HG02798 (cell line): ENCODE measurements around the gene LCT.
"Not testable (repeated sequence)": the region's sequence is repeated elsewhere in the genome, so short reads cannot be mapped to it uniquely, and the experiment has no call there.

Experiments
- ATAC-seq: cut with Tn5 transposase; IDR thresholded peaks from one replicate; pipeline ENCODE4 v1.9.1; 2021; ENCODE audit warnings: mild to moderate bottlenecking; ENCODE audit not compliant: unreplicated experiment, poor library complexity

Gene LCT

DNA sequence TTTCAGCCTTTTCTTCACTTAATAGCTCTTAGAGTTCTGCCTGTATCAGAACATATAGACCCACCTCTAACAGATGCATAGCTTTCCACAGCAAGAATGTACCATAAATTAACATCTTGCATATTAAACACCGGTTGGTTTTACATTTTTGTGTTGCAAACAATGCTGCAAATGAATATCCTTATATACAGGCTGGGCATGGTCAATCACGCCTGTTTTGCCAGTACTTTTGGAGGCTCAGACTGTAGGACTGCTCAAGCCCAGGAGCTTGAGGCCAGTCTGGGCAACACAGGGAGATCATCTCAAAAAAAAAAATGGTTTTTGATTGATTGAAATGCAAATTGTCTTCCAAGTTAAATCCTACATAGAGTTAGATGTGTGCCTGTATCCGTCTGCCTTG is 1.5 kb upstream of the LCT start:
- ATAC-seq = no peak

DNA sequence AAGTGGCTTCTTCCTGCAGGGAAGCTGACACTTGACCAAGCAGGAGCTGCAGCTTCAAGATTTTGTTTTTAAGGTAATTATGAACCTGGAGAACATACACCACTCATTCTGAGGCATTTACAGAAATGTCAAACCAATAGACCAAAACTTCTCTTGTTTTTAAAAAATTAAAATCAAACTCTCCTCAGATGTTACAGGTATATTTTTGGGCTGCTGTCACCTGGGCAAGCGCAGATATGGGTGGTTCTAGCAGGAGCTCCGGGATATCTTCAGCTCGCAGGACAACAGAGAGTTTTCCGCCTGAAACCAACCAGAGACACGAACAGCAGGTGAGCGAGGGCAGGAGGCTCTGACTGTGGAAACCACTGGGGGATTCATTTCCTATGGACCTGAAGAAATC is 4.1 kb downstream of the LCT start:
- no peak for ATAC-seq

DNA sequence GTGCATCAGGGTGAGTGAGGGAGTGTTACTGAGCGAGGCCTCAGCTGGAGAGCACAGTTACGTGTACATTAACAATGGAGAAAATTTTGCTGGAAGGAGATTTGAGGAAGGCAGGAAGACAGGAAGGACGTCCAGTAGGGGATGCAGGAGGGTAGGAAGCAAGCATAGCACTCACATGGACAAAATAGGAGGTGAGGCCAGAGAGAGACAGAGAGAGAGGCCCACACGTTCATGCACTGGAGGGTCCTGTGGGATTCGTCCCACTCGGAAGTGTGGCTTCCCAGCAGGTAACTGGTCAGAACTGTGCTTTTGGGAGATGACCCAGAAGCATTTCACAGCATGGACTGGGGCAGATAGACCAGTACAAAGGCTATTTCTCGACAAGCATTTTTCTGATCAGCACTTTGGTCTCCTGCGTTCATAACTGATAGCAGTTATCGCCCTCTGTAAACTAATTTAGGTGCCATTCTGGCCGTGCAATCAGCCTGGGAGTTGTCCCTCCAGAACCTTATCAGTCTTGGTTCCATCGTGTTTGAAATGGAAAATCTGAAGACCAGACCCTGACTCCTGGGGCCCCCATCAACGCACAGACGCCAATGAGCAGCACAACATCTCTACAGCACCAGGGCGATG is 5.7 kb downstream of the LCT start:
- no peak for ATAC-seq

DNA sequence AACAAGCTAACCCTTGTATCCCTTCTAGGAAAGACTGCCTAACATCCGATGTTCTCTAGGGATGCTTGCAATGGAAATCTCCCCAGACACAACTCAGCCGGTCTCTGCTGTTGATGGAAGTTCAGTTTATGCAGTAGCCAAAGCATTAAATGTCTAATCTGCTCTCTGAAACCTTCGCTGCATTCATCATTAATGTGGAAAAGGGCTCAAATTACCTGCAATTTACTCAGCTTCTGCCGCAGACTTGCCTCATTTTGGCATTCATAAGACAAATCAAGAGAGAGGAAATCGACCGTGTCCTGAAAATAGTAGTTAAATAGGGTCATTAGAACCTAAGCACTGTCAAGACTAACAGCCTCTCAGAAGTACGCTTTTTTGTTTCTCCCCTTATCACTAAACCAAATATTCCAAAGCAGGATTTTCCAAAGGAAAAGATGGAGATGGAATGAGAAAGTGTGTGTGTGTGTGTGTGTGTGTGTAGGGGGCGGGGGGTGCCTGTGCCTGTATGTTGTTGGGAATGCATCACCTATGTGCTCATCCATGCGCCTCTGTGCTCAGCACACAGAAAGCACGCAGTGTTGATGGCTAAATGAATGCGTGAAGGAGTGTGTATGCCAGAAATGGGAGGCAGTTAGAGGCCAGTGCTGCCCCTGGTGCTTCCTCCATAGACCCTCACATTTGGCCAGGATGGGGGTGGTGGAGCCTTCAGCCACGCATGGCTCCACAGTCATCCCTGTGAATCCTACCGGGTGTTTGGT is 7.4 kb downstream of the LCT start:
- no peak for ATAC-seq

DNA sequence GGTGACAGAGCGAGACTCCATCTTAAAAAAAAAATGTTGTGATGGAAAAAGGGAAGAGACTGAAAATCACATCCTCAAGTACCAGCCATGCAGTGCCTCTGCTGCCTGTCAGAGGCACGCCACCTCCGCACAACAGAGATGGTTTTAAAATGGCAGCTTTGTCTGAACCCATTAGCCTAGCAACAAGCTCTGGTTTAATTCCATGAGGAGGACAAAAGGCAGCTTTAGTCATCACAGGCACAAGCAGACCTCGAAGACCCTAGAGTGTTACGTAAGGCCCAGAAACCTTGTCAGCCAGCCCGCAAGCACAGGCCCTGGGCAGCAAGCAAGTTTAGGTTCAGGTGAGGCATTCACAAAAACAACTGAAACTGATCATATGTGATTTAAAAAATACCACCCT is 10.4 kb downstream of the LCT start:
- no peak for ATAC-seq

DNA sequence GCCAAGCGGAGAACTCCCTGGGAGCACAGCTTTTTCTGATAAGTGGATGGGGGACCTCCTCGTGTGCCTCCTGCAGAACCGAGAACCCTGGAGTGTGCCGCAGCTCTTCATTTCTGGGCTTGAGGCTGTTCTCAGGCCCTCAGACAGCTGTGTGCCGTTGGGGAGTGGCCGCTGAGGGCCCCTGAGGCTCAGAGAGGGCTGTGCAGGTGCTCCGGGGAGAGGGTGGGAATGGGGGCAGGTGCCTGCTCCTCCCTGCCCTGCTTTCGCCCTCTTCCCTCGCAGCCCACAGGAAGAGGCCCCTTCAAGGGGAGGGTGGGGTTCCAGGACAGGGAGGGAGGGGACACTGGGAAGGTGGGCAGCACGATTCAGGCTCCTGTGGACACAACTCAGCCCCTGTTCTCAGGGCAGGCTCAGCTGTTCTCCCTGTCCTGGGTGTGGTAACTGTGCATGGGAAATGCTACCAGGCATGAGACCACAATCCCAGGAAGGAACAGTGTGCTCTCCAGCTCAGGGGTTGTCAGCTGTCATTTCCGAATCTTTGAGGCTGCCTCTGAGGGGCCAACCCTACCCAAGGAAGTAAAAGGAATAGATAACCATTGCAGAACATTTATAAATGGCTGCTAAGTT is 11.3 kb downstream of the LCT start:
- no peak for ATAC-seq

DNA sequence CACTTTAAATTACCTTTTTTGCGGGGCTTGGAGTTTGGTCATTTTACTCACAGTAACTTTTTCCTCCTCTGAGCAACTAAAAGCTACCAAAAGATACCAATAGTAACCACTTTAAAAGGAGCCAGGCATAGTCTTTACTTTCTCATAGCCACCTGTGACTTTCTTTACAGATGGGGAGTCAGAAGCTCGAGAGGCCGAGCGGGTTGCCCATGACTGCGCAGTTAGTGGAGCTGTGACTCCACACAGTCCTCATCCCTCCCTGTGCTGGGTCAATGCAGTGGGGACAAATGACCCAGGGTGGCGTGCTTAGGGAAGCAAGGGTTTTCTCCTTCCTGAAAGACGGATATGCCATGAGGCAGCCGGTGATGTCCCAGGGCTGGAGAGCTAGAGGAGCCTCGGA is 11.9 kb downstream of the LCT start:
- no peak for ATAC-seq

DNA sequence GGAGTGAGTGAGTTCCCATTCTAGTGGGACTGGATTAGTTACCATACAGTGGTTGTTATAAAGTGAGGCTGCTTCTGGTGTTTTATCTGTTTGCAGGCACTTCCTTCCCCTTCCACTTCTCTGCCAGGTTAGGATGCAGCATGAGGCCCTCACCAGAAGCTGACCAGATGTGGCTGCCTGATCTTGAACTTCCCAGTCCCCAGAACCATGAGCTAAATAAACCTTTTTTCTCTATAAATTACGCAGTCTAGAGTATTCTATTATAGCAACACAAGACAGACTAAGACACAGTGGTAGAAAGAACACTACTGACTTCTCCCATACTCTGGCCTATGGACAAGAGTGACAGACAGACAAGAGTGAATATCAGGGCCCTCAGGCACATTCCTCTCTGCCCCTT is 14.1 kb downstream of the LCT start:
- no peak for ATAC-seq

DNA sequence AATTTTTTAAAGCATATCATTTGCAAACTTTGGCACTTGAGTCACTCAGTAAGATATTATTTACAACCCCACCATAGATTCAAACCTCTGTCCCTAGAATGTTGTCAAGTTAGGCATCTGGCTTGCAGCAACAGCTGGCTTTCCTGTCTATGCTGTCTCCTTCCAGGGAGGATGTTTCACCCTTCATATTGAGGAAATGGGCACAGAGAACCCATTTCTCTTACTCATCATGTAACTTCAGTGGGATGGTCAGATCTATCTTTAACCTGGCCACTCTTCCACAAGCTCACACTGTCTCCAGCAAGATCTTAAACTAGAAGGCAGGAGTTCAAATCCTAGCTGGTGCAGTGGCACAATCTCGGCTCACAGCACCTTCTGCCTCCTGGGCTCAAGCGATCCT is 15.8 kb downstream of the LCT start:
- ATAC-seq = no peak

DNA sequence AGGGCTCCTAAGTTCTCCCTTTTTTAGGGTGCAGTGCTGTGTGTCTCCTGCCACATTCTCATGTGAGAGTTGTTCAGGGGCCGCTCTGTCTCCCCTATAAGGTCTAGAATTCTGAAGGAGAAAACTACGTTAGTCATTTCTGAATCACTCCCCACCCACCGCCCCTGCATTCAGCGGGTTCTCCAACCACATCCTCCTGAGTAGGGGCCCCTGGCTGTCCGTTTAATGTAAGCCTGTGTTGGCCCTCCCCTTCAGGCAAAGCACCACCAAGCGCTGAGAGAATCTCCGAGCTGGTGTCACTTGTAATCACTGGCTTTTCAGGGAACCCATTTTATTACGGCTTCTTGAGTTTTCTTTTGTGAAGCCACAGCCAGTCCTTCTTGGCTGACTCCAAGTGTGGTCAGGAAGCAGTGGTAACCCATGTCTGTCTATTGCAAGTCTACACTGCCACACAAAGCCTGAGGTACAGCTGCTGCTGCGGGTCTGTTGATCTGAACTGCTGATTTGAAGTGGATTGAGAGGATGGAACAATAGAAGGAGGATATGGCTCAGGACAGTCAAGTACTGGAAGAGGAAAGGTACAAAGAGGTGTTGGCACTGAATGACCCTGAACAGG is 16.9 kb downstream of the LCT start:
- ATAC-seq = peak; percentile 79

DNA sequence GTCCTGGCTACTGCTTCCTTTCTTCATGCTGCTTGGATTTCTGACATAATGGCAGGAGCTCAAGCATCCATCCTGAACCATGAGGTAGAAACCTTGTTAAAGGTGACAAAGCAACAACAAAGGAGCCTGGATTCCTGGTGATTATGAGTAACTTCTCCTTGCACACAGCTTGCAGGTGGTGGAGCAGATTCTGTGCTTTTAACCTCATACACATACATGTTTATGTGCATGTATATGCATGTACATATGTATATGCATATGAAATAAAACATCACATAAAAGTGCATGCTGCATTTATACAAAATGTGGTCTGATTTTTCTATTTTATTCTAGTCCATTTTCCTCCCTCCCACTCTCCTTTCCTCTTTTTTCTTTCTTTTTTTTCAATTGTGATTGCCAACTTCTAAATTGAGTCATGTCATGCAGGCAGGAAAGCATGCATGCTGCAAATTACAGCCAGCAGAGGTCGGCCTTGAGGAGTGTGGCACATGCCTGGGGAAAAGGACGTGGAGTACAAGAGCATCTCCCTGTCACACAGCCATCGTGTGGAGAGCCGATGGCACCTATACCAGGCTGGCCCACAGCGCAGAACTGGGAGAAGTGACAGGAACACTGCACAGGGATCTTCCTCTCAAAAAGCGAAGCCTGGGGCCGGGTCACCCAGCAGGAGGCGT is 17.9 kb downstream of the LCT start:
- no peak for ATAC-seq

DNA sequence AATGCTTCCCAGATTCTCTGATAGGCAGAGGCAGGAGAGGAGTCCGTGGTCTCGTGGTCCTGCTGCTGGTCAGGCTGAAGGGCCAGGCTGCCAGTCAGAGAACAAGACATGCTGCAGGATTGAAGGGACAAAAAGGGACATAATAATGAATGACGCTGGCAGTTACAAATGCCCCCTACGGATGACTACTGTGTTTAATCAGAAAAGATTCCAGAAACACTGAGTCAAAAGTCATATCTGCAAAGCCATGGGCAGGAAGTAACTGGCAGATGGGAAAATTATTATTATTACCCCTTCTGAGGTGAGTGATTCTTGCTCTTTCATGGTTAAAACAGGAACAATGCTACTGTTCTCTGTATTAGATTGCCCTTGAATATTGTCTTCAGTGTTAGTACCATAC is 19.0 kb downstream of the LCT start:
- ATAC-seq = no peak

DNA sequence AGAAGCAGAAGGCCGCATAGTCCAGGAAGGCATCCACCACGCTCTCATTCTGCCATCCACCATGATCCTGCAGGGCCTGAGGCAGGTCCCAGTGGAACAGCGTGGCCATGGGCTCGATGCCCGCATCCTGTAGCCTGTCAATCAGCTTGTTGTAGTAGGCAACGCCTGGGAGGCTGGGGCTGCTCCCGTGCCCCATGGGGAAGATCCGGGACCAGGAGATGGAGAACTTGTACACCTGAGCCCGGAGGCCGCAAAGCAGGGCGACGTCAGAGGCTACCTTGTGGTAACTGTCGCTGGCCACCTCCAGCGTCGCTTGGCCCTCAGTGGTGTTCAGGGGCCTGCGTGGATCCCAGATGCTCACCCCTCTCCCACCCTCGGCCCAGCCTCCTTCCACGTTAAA is 19.5 kb downstream of the LCT start:
- no peak for ATAC-seq

DNA sequence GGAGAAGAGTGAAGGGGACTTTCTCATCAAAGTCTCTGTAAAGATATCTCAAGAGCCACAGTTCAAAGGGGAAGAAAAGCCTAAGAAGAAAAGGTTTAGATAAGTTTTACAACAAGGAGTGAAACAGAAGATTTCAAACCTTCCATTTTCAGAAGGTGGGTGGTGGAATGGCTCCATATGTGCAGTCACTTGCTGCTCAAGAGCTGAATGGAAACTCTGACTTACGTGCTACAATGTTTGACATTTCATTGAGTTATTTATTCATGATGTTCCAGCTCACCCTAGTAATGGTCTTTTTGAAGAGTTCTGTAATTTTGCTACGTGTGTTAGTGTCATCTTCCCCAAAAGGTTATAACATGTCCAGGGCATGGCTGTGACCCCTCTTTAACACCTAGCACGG is 21.7 kb downstream of the LCT start:
- ATAC-seq = no peak

DNA sequence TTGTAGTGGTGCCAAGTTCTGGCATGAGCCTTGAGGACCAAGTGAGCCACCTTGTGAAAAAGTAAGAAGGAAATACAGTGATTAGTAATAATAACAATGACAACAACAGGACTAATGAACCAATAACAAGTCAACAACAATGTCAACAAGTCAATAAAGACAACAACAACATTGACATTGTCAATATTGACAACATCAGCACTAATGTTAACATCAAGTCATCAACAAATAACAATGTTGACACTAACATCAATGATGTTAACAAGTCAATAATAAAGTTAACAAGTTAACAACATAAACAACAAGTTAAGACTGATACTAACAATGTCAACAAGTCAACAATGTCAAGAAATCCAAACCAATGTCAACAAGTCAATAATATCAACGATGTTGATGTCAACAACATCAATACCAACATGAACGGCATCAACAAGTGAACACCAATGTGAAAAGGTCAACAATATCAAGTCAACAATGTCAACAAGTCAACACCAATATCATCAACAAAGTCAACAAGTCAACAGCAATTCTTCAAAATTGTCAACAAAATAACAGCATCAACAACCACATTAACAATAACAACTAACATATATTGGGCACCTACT is 24.0 kb downstream of the LCT start:
- no peak for ATAC-seq

DNA sequence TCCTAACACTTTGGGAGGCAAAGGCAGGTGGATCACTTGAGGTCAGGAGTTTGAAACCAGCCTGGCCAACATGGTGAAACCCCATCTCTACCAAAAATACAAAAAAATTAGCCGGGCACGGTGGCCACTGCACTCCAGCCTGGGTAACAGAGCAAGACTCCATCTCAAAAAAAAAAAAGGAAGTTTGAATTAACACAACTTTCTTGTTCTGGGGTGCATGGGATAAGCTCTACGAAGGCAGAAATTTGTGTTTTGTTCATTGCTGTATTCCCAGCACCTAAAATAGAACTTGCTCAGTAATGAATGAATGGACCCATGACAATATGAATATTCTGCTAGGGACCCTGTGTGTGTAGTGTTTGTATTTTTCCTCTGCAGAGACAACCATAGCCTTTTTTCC is 29.1 kb downstream of the LCT start:
- ATAC-seq = not testable (repeated sequence)

DNA sequence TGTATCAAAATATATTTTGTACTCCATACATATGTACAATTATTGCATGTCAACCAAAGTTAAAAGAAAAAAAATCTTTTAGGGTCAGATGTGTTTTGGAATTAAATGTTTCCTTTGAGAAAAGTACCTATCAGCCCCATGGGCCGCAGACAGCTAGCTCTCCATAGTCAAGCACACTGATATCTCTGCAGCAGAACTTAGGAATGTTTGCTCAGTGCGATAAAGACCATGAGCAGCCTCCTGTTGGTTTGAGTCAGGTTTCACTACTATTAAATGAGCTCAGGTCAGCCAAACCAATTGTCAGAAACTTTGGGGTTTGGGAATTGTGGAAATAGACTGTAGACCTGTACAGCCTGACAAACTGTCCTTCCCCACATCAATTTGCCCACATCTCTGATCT is 33.7 kb downstream of the LCT start:
- ATAC-seq = no peak

DNA sequence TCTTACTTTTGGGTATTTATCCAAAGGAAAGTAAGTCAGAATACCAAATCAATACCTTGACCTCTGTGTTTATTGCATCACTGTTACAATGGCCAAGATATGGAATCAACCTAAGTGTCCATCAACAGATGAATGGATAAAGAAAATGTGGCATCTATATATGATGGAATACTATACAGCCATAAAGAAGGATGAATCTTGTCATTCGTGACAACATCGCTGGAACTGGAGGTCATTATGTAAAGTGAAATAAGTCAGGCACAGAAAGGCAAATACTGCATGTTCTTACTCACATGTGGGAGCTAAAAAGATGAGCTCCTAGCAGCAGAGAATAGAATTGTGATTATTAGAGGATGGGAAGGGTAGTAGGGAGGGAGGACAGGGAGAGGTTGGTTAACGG is 34.6 kb downstream of the LCT start:
- no peak for ATAC-seq

DNA sequence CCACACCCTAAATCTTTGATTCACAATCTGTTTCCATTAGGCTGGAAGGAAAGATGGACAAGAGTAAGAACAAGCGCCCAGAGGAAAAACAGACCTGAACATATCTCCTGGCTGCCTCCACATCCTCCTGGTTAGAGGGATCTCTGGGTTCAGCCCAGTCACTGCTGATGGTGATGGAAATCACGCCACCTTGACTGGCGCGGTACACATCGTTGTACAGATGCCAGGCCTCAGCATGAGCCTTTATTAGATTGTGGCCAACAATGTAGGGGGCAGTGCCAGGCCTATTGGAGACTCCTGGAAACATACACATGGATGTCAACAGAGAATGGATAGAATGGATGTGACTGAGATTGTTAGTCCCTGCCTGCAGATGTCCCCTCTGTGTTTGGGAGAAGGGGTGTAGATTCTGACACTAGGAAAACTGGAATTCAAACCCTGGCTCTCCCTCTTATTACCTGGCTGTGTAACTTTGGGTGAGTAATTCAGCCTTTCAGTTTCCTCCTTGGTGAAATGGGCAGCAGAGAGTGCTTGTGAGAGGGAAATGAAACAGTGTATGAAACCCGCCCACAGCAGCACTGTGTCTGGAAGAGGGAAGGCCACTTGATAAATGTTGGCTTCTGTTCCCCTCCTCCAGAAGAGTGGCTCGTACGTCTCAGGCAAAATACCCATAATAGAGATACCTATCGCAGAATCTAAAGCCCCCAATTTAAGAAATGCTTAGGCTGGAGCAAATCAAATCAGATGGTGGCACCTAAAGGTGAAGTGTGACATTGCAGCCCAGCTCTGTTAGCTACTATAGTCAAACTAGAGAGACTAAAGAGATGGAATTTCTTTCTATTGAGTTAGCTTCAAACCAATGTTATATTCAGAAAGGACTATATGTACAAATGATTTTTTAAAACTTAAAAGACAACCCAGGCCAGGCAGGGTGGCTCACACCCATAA is 36.2 kb downstream of the LCT start:
- ATAC-seq = no peak
